LoVo (cell line): ENCODE measurements around the gene TTLL1.
A peak's percentile ranks its signal among the peaks of the same experiment; 100 is the strongest.

ENCODE experiments used
- DNase-seq: peaks from one replicate; pipeline ENCODE4 v3.0.0-alpha.2; 2016; ENCODE audit warnings: low spot score

TTLL1 gene

DNA sequence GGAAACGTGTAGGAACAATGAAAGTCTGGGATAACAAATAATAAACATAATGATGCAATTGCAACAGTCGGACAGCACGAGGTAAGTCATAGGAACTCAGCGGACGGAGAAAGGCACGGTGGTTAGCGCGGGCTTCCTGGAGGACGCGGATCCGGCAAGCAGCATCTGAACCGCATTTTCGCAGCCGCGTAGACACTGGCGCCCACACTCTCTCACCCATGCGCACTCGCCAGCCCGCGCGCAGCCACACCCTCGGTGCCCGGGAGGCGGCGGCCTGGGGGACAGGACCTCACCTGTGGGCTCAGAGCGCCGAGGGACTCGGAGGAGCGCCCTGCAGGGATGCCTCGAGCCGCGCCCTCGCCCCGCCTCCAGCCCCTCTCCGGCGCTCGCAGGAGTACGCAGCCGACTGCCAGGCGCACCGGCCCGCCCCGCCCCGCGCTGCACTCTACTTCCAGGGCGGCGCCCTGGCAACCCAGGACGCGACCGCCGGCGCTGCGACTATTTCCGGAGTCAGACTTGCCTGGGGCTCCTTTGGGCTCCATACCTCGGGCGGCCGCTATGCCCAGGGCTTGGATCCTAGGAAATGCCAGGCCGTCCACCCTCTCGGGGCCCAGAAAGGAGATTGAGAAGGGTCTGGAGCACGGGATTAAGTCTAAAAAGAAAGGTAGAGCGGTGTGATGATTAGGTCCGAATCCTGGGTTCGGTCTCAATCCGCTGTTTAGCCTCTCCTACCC, at the start of gene TTLL1:
Gene TTLL1, minus strand, starts transcription at position 408 of the 734 bp plus-strand sequence. CDS start 13,805 bp downstream, outside the sequence.
- peak; percentile 93 for DNase-seq

DNA sequence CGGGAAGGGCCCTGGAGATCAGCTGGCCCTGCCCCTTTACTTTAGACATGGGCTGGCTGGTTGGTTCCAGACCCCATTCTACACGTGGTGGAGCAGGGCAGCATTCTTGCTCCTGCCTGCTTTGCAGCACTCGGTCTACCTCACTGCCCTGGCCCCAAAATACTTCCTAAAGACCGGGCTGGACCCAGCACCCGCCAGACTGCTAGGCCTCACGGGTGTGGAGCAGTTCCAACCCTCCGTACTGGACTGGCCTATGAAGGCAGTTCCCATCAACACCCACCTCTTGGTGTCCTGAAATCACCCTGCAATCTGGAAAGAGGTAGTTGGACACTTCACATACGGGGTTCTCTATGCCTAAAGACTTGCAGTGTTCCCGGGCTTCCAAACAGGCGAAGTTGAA, 47.6 kb upstream of the TTLL1 start:
- no peak for DNase-seq

DNA sequence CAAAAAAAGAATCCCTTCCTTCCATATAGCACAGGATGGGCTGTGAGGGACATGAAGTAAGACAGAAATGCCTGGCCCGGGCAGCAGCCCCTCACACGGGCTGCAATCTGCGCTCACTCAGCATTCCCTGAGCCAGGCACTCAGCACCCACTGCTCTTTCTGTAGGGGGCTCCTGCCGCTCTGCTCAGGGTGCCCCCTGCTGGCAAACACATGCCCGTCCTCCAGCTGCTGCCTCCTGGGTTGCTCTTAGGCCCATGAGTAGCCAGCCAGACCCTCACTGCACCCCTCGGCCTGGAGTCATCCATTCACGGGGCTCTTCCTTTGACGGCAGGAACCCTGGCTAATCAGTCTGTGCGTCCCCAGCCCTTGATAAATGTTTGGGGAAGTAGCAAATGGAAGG, 47.1 kb upstream of the TTLL1 start:
- no peak for DNase-seq

DNA sequence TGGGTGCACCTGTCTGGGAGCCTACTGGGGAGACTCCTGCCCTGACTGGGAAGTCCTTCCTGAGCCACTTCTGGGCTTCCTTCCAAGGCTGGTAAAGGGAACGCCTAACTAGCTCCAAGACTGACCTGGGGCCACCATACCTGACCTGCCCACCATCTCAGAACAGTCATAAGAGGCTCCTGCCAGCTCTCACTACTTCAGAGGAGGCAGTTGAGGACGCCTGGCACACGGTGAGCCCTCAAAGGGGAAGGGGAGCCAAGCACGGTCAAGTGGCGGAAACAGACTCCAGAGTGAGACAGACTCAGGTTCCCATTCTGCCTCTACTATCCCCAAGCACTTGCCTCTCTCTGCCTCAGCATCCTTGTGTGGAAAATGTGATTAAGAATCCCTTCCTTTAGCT, 46.4 kb upstream of the TTLL1 start:
- no peak for DNase-seq

DNA sequence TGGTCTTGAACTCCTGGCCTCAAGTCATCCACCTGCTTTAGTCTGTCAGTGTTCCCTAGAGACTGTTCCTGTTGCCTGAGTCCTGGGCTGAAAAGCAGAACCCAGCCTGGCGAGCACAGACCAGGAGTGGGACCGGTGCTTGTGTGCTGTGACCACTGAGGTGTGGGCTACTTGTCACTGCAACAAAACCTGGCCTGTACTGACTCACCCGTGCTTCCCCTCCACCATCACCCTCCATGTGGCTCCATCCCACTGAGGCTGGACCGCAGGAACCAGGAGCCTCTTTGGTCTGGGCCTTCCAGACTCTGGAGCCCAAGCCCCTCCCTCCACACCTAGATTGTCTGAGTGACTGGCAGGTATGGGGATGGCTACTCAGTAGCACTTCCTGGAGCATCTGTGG, 45.4 kb upstream of the TTLL1 start:
- DNase-seq = no peak

DNA sequence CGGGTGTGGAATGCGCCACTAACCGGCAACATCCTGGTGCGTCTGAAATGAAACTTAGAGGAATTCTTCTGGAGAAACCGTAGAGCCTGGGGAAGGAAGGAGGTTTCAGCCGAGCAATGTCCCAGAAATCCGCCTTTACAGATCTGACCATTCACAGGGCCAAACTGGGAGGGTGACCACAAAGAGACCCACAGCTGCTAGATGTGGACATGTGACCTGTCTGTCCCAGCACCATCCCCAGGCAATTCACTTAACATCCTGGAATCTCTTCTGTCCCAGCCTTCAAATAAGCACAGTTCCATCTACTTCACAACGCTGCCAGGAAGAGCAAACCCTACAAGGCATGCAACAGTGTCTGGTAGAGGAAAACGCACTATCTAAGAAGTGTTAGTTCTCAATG, 44.2 kb upstream of the TTLL1 start:
- no peak for DNase-seq

DNA sequence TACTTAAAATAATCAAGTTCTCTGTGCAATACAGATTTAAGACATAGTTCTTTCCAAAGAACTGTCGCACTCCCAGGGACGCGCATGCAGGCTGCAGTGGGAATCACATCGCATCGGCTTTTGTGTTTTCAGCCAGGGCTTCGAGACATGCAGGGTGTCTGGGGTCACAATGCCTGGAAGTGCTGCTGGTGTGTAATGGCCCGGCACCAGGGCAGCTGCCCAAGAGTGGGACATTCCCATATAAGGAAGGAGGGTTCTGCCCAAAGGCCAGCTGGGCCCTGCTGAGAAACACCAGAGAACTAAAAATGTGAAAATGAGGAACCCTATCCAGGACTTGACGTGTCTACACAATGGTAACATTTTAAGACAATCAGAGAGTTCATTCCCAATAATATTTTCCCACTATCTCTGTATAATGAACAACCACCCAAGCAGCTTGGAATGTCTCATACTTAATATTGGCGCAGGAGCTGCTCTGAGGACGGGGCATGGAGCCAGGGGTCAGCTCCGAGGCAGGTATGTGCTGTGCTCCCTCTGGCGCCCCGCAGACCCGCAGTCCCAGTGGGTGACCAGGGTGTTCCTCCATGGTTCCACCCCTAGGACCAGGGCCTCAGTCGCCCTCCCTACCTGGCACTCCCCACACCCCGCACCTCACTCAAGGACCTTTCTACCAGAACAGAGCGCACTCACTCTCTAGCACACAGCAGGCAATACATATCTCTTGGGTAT, 42.7 kb upstream of the TTLL1 start:
- no peak for DNase-seq

DNA sequence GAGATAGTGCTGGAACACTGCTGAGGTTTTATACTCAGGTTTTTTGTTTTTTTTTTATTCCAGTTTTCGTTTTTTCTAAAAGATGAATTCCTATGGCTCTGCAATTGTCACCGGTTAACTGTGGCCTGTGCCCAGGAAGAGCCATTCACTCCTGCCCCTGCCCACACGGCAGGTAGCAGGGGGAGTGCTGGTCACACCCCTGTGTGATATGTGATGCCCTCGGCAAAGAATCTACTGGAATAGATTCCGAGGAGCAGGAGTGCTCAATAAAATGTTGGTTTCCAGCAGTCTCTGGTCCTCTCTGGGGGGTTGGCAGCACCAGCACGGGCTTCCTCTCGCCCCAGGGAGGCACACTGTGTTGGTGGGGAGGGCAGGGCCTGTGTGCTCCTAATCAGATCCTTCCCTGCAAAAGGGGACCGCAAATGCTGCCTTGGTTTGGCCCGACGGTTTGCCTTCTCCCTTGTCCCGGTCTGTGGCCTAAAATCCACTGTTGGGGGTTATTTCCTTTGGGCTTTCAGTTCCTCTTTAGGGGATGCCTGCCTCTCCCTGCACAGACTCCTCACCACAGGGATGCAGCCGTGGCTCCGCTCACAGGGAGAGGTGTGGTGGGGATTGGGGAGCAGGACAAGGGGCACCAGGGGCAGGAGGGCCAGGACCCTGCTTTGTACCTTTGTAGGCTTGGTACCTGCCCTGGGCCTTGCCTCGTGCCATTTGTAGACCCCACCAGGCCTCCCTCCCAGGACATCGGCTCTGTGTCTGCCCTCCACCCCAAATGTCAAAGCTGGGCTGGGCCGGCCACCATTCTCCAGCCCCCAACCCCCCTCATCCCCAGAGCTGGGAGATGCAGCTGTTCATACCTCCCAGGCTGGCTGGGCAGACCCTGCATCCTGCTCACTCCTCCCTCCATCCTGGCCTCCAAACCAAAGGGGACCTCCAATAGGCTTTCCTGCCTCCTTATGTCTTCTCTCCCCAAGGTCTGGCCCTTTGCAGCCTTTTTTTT, 40.5 kb upstream of the TTLL1 start:
- DNase-seq = no peak

DNA sequence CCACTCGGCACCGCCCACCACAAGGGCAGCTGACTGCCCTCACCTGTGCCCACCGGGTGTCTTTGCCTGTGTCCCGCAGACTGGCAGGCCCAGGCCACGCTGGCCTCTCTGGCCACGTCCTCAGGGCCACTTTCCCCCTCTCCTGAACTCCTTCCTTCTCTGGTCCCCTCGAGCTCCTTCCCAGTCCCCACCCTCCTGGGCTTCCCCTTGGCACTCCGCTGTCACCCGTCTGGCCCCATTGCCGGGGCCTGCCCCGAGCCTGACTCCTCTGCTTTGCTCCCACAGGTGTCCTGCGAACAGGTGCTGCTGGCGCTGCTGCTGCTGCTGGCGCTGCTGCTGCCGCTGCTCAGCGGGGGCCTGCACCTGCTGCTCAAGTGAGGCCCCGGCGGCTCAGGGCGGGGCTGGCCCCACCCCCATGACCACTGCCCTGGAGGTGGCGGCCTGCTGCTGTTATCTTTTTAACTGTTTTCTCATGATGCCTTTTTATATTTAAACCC, 39.8 kb upstream of the TTLL1 start:
- DNase-seq = no peak

DNA sequence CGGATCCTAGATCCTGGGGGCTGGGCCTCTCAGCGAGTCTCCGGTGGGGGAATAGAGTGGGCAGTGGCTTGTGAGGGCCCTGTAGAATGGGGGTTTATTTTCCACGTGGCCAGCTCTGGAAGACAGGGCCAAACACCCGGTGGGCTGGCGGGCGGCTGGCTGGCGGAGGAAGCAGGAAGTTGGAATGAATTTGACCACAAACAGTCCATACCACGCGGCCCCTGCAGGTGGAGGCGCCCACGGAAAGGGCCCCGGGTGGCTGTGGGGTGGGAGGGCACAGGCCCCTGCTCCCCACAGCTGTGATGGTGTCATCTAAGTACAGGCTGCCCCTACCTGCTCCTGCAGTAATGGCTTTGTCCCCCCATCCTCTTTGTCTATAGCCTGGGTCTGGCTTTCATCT, 38.9 kb upstream of the TTLL1 start:
- no peak for DNase-seq

DNA sequence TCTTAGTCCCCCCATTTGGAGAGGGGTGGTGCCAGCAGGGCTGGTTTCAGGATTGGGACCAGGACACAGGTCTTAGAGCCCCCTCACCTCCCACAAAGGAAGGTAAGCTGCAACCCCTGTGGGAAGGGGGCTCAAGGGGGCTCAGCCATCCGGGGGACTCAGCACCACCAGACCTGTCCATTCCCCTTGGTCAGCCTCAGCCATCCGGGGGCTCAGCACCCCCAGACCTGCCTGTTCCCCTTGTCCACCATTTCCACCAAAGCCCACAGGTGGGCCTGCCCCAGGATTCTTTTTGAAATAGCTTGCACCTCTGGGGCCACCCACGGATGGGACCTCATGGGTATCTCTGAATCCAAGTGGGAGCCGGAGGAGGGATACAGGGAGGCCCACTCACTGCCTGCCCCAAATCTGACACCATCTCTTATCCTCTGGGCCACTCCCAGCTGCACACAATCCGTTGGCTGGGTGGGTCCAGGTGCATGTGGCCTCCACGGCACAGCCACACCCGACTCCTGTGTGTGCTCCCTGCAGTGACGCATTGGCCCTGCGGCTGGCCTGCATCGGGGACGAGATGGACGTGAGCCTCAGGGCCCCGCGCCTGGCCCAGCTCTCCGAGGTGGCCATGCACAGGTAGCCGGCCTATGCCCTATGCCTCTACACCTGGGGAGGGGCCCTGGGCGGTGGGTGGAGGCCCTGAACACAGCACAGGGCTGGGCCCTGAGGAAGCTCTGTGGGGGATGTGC, 38.1 kb upstream of the TTLL1 start:
- DNase-seq = no peak

DNA sequence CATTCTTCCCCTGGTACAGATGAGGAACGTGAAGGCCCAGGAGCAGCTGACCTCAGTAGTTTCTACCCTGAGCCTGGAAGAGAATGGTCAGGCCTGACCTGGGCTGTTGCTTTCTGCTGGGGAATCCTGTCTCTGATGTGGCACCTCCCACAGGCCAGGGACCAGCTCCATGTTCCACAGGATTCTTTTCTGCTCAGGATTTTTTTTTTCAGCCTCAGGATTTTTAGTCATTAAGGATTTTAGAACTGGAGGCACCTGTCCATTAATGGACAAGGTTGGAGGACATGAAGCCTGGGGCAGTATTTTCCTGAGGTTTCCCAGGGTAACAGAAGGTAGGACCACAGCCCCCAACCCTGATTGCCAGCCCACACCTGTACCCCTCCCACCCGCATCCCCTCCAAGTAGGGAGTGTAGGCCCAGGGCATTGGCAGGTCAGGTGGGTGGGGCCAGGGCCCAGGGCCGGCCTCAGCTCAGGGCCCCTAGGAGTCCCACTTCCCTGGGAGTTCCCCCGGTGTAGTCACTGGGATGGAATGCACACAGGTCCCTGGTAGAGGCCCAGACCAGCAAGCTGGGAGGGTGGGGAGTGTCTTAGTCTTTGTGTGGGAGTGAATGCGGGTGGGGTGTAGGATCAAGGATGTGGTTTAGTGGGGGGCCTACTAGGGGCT, 37.4 kb upstream of the TTLL1 start:
- peak; percentile 68 for DNase-seq

DNA sequence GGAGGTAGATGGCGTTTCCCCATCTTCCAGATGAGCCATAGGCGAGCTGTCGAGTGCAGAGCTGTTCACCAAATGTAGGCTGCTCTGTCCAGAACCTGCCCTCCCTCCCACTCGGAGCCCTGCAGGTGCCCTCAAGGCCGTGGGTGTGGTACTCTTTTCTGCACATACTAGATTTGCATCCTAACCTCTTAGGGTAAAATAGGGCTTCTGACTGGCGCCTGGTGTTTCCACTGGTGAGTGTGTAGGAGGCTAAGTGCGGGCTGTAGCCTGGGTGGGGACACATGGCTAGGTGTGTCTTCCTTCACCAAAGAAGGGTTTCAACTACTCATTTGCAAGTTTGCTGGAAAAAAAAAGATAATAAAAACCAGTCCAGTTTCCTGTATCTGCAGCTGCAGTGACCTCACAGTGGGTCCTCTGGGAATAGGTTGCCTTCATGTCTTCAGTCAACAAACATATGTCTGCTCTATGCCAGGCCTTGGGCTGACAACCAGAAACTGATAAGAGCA, 29.8 kb upstream of the TTLL1 start:
- DNase-seq = no peak

DNA sequence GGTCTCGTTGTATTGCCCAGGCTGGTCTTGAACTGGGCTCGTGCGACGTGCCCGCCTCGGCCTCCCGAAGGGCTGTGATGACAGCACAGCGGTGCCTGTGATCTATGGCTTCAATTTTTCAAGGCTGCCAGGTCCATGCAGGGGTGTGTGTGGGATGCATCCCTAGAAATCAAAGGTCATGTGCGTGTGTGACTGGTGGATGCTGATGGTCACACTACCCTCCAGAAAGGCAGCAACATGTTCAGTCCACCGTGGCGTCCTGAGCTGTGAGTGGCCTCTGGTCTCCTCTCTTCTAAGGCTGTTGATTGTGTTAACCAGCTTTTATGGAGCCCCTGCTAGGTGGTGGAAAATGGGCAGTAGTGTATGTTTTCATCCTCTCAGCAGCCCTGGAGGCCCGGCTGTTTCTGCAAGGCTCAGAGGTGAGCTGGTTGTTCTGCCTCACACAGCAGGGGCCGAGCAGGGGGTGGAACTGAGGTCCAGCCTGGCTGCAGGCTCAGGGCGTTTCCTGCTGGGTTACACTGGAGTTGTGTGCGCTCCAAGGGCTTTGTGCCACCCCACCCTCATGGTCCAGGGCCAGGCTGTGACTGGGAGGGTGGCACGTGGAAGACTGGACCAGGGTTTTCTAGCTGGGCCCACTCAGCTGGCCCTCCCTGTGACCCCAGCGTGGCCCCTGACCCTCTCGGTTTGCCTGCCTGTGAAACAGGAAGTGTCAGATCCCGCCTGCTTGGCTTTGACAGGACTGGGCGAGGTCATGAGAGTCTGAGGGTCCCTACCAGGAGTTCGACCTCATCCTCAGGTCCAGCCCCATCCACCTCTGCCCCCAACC, 29.0 kb upstream of the TTLL1 start:
- no peak for DNase-seq

DNA sequence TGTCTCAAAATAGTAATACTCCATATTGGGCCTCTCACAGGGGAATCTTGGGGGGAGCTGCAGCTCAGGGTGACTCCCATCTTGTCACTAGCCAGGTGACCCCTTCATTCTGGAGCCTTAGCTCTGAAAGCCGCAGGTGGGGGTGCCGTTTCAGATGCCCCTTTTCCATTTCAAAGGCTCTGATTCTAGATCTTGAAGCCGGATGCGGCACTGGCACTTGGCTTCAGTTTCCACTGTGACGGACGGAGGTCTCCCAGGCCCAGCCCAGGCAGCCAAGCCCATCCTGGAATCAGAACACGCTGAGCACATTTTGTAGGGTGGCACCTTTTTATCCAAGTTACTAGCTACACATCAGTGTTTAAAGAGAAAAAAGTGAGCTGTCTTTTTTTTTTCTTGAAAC, 27.7 kb upstream of the TTLL1 start:
- no peak for DNase-seq

DNA sequence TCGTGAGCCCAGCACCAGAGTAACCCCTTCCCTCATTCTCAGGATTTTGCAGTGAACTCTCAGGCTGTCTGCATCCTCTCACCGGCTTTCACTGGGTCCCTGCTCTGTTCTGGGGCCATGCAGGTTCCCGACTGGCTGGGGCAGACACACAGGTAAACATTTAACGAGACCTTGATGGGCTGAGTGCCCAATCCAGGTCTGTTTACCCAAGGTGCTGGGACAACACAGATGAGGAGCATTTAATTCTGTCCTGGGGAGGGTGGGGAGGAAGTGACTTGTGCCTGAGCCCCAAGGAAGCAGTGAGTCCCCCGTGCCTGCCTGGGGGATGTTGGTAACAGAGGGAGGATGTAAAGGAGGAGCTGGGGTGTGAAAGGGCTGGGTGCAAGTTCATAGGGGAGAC, 25.8 kb upstream of the TTLL1 start:
- no peak for DNase-seq

DNA sequence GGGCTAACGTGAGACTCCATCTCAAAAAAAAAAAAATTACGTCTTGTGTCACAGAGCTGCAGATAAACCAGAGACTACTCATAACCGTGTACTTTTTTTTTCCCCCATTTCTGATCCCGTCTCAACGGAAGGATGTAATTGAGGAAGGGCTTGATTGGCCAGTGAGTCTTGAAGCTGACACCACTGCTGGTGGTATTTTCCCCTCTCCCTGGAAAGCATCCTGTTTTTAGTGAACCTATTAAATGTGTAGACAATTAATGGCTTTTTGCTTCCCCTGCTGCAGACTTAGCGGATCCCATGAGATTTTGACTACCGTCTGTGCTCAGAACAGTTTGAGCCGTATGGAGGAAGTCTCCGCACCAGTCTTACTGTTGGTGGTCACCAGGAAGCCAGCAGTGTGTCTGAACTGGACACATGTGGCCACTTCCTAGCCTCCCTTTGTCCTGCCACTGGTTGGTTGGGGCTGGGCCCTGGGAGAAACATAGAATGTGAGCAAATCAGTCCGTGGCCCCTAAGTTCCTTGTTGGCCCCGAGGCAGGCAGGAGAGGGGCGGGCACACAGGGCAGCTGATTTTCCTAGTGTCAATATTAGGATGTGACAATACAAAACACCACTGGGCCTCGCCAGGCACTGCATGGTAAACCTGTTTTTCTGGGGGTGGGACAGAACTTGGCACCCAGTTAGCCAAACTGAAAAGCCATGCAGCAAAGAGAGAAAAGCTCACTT, 24.5 kb upstream of the TTLL1 start:
- no peak for DNase-seq

DNA sequence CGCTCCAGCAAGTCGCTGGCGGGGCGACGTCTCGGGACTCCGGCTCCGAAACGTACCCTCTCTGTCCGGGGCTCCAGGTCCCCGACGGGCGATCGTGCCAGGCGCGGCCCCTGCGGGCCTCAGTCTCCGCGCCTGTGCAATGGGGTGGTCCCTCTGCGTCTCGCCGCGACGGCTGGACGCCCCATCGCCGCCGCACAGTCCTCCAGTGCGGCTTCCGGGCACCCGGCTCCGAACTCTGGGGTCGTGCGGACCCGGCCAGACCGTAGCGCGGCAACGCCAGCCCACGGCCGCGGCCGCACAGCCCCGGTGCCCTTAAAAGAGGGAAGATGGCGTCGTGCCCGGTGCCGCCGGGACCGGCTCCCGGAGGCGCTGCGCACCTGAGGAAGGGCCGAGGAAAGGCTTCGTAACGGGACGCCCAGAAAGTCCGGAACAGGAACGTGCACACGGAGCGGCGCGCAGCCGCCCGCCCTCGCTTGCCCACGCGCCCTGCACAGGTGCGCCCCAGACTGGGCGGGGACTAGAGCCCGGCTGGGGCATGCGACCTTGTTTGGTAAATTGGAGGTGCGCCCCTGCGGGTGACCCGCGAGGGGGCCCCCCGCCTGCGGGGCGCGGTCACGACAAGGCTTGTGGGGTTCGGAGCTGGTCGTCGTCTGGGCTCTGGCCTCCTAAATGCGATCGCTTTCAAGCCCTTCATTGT, 21.9 kb upstream of the TTLL1 start:
- DNase-seq = peak; percentile 37
